Neural cell (in vitro differentiated cells): ENCODE measurements around the gene CDK6. TPM values are rescaled to one million over a fixed set of nuclear protein-coding genes. Genes with fewer than 3 reads are reported as not detected.

Experiments
- H2AFZ ChIP-seq: fragments of 200-600, 300-800 bp; sonication (generic), shearing (Covaris generic); 2 replicates; pipeline ENCODE4 v1.6.0; 2014; ENCODE audit warnings: low read depth, mild to moderate bottlenecking, antibody characterized with exemption, low read length, moderate library complexity
- H3F3A ChIP-seq: fragments of 200-600 bp; shearing (Covaris generic); 2 replicates; pipeline ENCODE4 v1.6.1; 2016; ENCODE audit warnings: mild to moderate bottlenecking, moderate library complexity, mixed read lengths, antibody characterized with exemption, low read length; ENCODE audit not compliant: insufficient read depth, poor library complexity, severe bottlenecking
- H3K27ac ChIP-seq: fragments of 200-600, 300-800 bp; sonication (generic), shearing (Covaris generic); 2 replicates; pipeline ENCODE4 v1.5.1; 2014; ENCODE audit warnings: mild to moderate bottlenecking, low read length, moderate library complexity
- H3K27me3 ChIP-seq: fragments of 300-800, 200-600 bp; sonication (generic), shearing (Covaris generic); 2 replicates; pipeline ENCODE4 v1.6.0; 2014; ENCODE audit warnings: mild to moderate bottlenecking, low read depth, low read length, moderate library complexity; ENCODE audit not compliant: insufficient read depth
- H3K36me3 ChIP-seq: fragments of 300-800, 200-600 bp; sonication (generic), shearing (Covaris generic); 2 replicates; pipeline ENCODE4 v1.5.1; 2014; ENCODE audit warnings: mild to moderate bottlenecking, antibody characterized with exemption, low read length, moderate library complexity; ENCODE audit not compliant: insufficient read depth
- H3K4me2 ChIP-seq: fragments of 300-800, 200-600 bp; sonication (generic), shearing (Covaris generic); 2 replicates; pipeline ENCODE4 v1.6.0; 2014; ENCODE audit warnings: mild to moderate bottlenecking, low read length
- H3K4me3 ChIP-seq: fragments of 300-800, 200-600 bp; sonication (generic), shearing (Covaris generic); 2 replicates; pipeline ENCODE4 v1.5.1; 2014; ENCODE audit warnings: mild to moderate bottlenecking, low read length, moderate library complexity
- H3K79me2 ChIP-seq: fragments of 200-600 bp; shearing (Covaris generic); replicated peaks from 2 replicates; pipeline ENCODE4 v1.6.0; 2014; ENCODE audit warnings: mild to moderate bottlenecking, low read length, moderate library complexity; ENCODE audit not compliant: insufficient read depth
- H3K9ac ChIP-seq: fragments of 300-800, 200-600 bp; sonication (generic), shearing (Covaris generic); 2 replicates; pipeline ENCODE4 v1.6.1; 2016; ENCODE audit warnings: mild to moderate bottlenecking, low read length, mixed read lengths
- H3K9me2 ChIP-seq: fragments of 200-600 bp; shearing (Covaris generic); 2 replicates; pipeline ENCODE4 v1.6.1; 2016; ENCODE audit warnings: mild to moderate bottlenecking, low read length, mixed read lengths; ENCODE audit not compliant: insufficient read depth
- H3K9me3 ChIP-seq: fragments of 200-600, 300-800 bp; sonication (generic), shearing (Covaris generic); 2 replicates; pipeline ENCODE4 v1.6.1; 2016; ENCODE audit warnings: mild to moderate bottlenecking, mixed run types, low read length, moderate library complexity, mixed read lengths
- H4K20me1 ChIP-seq: fragments of 200-600 bp; shearing (Covaris generic); 2 replicates; pipeline ENCODE4 v1.6.1; 2016; ENCODE audit warnings: mild to moderate bottlenecking, mixed run types; ENCODE audit not compliant: insufficient read depth
- EP300 ChIP-seq: fragments of 450-650 bp; conservative IDR thresholded peaks from 2 replicates; pipeline ENCODE4 v1.6.1; 2014; ENCODE audit warnings: antibody characterized with exemption, mild to moderate bottlenecking, moderate library complexity; ENCODE audit not compliant: poor library complexity, severe bottlenecking
- EZH2 ChIP-seq: fragments of 200-600, 300-800 bp; shearing (Covaris generic), sonication (generic); IDR thresholded peaks from 2 replicates; pipeline ENCODE4 v1.6.1; 2014; ENCODE audit warnings: antibody characterized with exemption, low read length, borderline replicate concordance, mild to moderate bottlenecking; ENCODE audit not compliant: insufficient read depth, poor library complexity, severe bottlenecking
- MXI1 ChIP-seq: fragments of 450-650 bp; conservative IDR thresholded peaks from 2 replicates; pipeline ENCODE4 v1.6.1; 2014; ENCODE audit warnings: antibody characterized with exemption, mild to moderate bottlenecking; ENCODE audit not compliant: poor library complexity, severe bottlenecking
- POLR2AphosphoS5 ChIP-seq: IDR thresholded peaks from 2 replicates; pipeline ENCODE4 v1.6.1; 2012
- RAD21 ChIP-seq: fragments of 450-650 bp; conservative IDR thresholded peaks from 2 replicates; pipeline ENCODE4 v1.6.1; 2014; ENCODE audit warnings: antibody characterized with exemption, mild to moderate bottlenecking, moderate library complexity
- SMC3 ChIP-seq: fragments of 450-650 bp; conservative IDR thresholded peaks from 2 replicates; pipeline ENCODE4 v1.6.1; 2014; ENCODE audit warnings: antibody characterized with exemption, mild to moderate bottlenecking, moderate library complexity; ENCODE audit not compliant: poor library complexity
- TAF1 ChIP-seq: IDR thresholded peaks from 2 replicates; pipeline ENCODE4 v1.6.1; 2012; ENCODE audit warnings: low read depth
- polyA plus RNA-seq: library from polyadenylated mRNA; depleted of rRNA; stranded (reverse); fragments of >200 nt; gene quantifications from 2 replicates; pipeline ENCODE4 v1.2.3, GENCODE V29; 2014
- TF ChIP-seq, protein P1 (sequence below): IDR thresholded peaks from 2 replicates; pipeline ENCODE4 v1.6.1; 2012; ENCODE audit warnings: borderline replicate concordance
- TF ChIP-seq, protein P2 (sequence below): fragments of 450-650 bp; IDR thresholded peaks from 2 replicates; pipeline ENCODE4 v1.5.1; 2014; ENCODE audit warnings: antibody characterized with exemption, mild to moderate bottlenecking, moderate library complexity; ENCODE audit not compliant: poor library complexity, severe bottlenecking

The CDK6 gene
- polyA plus RNA-seq, 1 donor from 2014 or later = 4.1 TPM

- TF ChIP-seq SMC3 (no peak), TAF1 (no peak), EZH2 (no peak), RAD21 (no peak), MXI1 (no peak), POLR2AphosphoS5 (no peak), EP300 (no peak)
- TF ChIP-seq, protein P1, sequence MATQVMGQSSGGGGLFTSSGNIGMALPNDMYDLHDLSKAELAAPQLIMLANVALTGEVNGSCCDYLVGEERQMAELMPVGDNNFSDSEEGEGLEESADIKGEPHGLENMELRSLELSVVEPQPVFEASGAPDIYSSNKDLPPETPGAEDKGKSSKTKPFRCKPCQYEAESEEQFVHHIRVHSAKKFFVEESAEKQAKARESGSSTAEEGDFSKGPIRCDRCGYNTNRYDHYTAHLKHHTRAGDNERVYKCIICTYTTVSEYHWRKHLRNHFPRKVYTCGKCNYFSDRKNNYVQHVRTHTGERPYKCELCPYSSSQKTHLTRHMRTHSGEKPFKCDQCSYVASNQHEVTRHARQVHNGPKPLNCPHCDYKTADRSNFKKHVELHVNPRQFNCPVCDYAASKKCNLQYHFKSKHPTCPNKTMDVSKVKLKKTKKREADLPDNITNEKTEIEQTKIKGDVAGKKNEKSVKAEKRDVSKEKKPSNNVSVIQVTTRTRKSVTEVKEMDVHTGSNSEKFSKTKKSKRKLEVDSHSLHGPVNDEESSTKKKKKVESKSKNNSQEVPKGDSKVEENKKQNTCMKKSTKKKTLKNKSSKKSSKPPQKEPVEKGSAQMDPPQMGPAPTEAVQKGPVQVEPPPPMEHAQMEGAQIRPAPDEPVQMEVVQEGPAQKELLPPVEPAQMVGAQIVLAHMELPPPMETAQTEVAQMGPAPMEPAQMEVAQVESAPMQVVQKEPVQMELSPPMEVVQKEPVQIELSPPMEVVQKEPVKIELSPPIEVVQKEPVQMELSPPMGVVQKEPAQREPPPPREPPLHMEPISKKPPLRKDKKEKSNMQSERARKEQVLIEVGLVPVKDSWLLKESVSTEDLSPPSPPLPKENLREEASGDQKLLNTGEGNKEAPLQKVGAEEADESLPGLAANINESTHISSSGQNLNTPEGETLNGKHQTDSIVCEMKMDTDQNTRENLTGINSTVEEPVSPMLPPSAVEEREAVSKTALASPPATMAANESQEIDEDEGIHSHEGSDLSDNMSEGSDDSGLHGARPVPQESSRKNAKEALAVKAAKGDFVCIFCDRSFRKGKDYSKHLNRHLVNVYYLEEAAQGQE = no peak
- TF ChIP-seq, protein P2, sequence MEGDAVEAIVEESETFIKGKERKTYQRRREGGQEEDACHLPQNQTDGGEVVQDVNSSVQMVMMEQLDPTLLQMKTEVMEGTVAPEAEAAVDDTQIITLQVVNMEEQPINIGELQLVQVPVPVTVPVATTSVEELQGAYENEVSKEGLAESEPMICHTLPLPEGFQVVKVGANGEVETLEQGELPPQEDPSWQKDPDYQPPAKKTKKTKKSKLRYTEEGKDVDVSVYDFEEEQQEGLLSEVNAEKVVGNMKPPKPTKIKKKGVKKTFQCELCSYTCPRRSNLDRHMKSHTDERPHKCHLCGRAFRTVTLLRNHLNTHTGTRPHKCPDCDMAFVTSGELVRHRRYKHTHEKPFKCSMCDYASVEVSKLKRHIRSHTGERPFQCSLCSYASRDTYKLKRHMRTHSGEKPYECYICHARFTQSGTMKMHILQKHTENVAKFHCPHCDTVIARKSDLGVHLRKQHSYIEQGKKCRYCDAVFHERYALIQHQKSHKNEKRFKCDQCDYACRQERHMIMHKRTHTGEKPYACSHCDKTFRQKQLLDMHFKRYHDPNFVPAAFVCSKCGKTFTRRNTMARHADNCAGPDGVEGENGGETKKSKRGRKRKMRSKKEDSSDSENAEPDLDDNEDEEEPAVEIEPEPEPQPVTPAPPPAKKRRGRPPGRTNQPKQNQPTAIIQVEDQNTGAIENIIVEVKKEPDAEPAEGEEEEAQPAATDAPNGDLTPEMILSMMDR = no peak
- H3K4me3 ChIP-seq = no peak overlapping the region
- no peak overlapping the region for H3K27ac ChIP-seq
- H2AFZ ChIP-seq = no peak overlapping the region
- H3K9ac ChIP-seq = no peak overlapping the region
- H3K4me2 ChIP-seq = no peak overlapping the region
- H3F3A ChIP-seq = no peaks in the 10 kb centered on the region
- H4K20me1 ChIP-seq = no peaks in the 10 kb centered on the region
- H3K27me3 ChIP-seq = no peaks in the 10 kb centered on the region
- no peaks in the 10 kb centered on the region for H3K9me2 ChIP-seq
- H3K79me2 ChIP-seq = no peaks in the 10 kb centered on the region
- no peaks in the 10 kb centered on the region for H3K36me3 ChIP-seq
- H3K9me3 ChIP-seq = no peaks in the 10 kb centered on the region
These were observed 214.3 kb downstream of the CDK6 start for GRCh38 chr7:92622030-92622429.

GRCh38 chr7:92621561-92622023, 214.8 kb downstream of the CDK6 start:
- Histone ChIP-seq H3K9me2 (no peaks in the 10 kb centered on the region), H3K79me2 (no peaks in the 10 kb centered on the region), H3K27ac (no peak overlapping the region), H3K9me3 (no peaks in the 10 kb centered on the region), H3K9ac (no peak overlapping the region), H4K20me1 (no peaks in the 10 kb centered on the region), H3K4me3 (no peak overlapping the region), H3F3A (no peaks in the 10 kb centered on the region), H2AFZ (no peak overlapping the region), H3K36me3 (no peaks in the 10 kb centered on the region), H3K27me3 (no peaks in the 10 kb centered on the region), H3K4me2 (no peak overlapping the region)
- no peak for TF ChIP-seq SMC3
- TF ChIP-seq MXI1 = no peak
- no peak for TF ChIP-seq RAD21
- no peak for TF ChIP-seq POLR2AphosphoS5
- TF ChIP-seq, protein P1 = no peak
- TF ChIP-seq, protein P2 = no peak
- no peak for TF ChIP-seq EZH2
- TF ChIP-seq TAF1 = no peak
- TF ChIP-seq EP300 = no peak
